Measurements from ENCODE around the gene ELF4. TPM values are rescaled to one million over a fixed set of nuclear protein-coding genes. Genes with fewer than 3 reads are reported as not detected.

Gene ELF4
- total and polyA plus RNA-seq, 2 experiments from 2014 or later: 0.50 to 1.8 TPM

GRCh38 chrX:130144509-130144908 is 34.2 kb upstream of the ELF4 start:
- no peaks in the 10 kb centered on the region; the same call in 2 of the 3 replicates for H3K9me3 Mint-ChIP-seq
- peaks cover 46% of the 10 kb centered on the region for H3K36me3 Mint-ChIP-seq (ENCODE audit: low read depth)
- Histone ChIP-seq H3K4me1 (ENCODE audit: insufficient read depth) (no peaks in the 10 kb centered on the region), H3K4me2 (no peak overlapping the region), H3K4me3 (no peak overlapping the region), H3K27ac (ENCODE audit: low read depth) (no peak overlapping the region), H4K20me1 (replicated peaks; ENCODE audit: insufficient read depth) (no peaks in the 10 kb centered on the region), H3K79me2 (replicated peaks; ENCODE audit: insufficient read depth) (no peaks in the 10 kb centered on the region), H3K27me3 (ENCODE audit: insufficient read depth) (no peaks in the 10 kb centered on the region), H3F3A (replicated peaks; ENCODE audit: low read depth) (no peaks in the 10 kb centered on the region), H3K9me2 (ENCODE audit: insufficient read depth) (no peaks in the 10 kb centered on the region), H2AFZ (no peak overlapping the region), H3K36me3 (ENCODE audit: insufficient read depth) (0 out of 2 replicates have a peak, but pooled peaks cover 4% of the 10 kb centered on the region)
- no peak overlapping the region for H3K27ac Mint-ChIP-seq
- H3K4me1 Mint-ChIP-seq: peaks cover 6% of the 10 kb centered on the region
- no peak for ATAC-seq
- TF ChIP-seq ZNF462 (CRISPR knock-in tag; IDR thresholded peaks at IDR 0.05) (no peak), REST (IDR thresholded peaks at IDR 0.05; ENCODE audit: unreplicated experiment) (no peak), CREB1 (CRISPR knock-in tag; IDR thresholded peaks at IDR 0.05; ENCODE audit: low read depth) (no peak), ZNF331 (CRISPR knock-in tag; IDR thresholded peaks at IDR 0.05; ENCODE audit: low read depth) (no peak), ETS1 (IDR thresholded peaks at IDR 0.05) (no peak), POLR2AphosphoS5 (IDR thresholded peaks at IDR 0.05; ENCODE audit: low read depth) (no peak), EZH2phosphoT487 (IDR thresholded peaks at IDR 0.05; ENCODE audit: unreplicated experiment) (no peak), EZH2 (IDR thresholded peaks at IDR 0.05; ENCODE audit: low read depth, unreplicated experiment) (no peak), ZNF114 (CRISPR knock-in tag; IDR thresholded peaks at IDR 0.05) (no peak), JUNB (IDR thresholded peaks at IDR 0.05; ENCODE audit: unreplicated experiment) (no peak), STAT1 (IDR thresholded peaks at IDR 0.05; ENCODE audit: unreplicated experiment) (no peak), CTCF (conservative IDR thresholded peaks at IDR 0.05; ENCODE audit: low read depth in 2 of 2) (no peak), NANOG (IDR thresholded peaks at IDR 0.05; ENCODE audit: borderline replicate concordance) (no peak)
- H3K27me3 Mint-ChIP-seq (ENCODE audit: insufficient read depth, low read depth, poor library complexity): peaks cover 4% of the 10 kb centered on the region
- no peak overlapping the region for H3K4me3 Mint-ChIP-seq
- no peak for DNase-seq (ENCODE audit: low spot score)
